Astrocyte of the cerebellum (primary cell): ENCODE measurements around the gene CAPRIN1.

ENCODE experiments used
- DNase-seq: peaks from one replicate; pipeline ENCODE4 v3.0.0-alpha.2; 2011; ENCODE audit warnings: low read depth
- H3K4me3 ChIP-seq: 2 replicates; pipeline ENCODE4 v1.5.1; 2011; ENCODE audit warnings: mild to moderate bottlenecking, low read depth, low read length, moderate library complexity
- CTCF ChIP-seq: IDR thresholded peaks from 2 replicates; pipeline ENCODE4 v1.5.1; 2012; ENCODE audit warnings: low read length, low read depth, moderate library complexity, mild to moderate bottlenecking; ENCODE audit errors: missing control alignments
- in situ Hi-C: cut with HindIII; loops from 2 replicates; pipeline ENCODE4 v1.10.0; 2017; ENCODE audit warnings: low sequenced_read_pairs

The CAPRIN1 gene

GRCh38 chr11:34051349-34052035, at the start of gene CAPRIN1:
Gene CAPRIN1 (plus strand): TSS chr11:34051731. CDS start chr11:34052421, 690 bp downstream.
- H3K4me3 ChIP-seq, result peak within 1 kb of the TSS; percentile 98
- peak; percentile 63 for DNase-seq
- in situ Hi-C loops, result no loop called here
- no peak for TF ChIP-seq CTCF

- DNase-seq, result no peak
- H3K4me3 ChIP-seq, result no peak overlapping the region
- in situ Hi-C loops, result no loop called here
- TF ChIP-seq CTCF, result no peak
Observed at GRCh38 chr11:34002420-34002819, 49.1 kb upstream of the CAPRIN1 start.

GRCh38 chr11:34004236-34004635, 47.3 kb upstream of the CAPRIN1 start:
- no peak for DNase-seq
- H3K4me3 ChIP-seq, result no peak overlapping the region
- in situ Hi-C loops, result no loop called here
- TF ChIP-seq CTCF, result no peak

- in situ Hi-C loops, result no loop called here
- no peak for DNase-seq
- TF ChIP-seq CTCF, result no peak
- H3K4me3 ChIP-seq, result no peak overlapping the region
Observed at GRCh38 chr11:34006876-34007275, 44.7 kb upstream of the CAPRIN1 start.

GRCh38 chr11:34012734-34013133, 38.8 kb upstream of the CAPRIN1 start:
- in situ Hi-C loops, result no loop called here
- no peak overlapping the region for H3K4me3 ChIP-seq
- DNase-seq, result no peak
- no peak for TF ChIP-seq CTCF

- no peak overlapping the region for H3K4me3 ChIP-seq
- in situ Hi-C loops, result no loop called here
- TF ChIP-seq CTCF, result no peak
- no peak for DNase-seq
Observed at GRCh38 chr11:34013898-34014571, 37.5 kb upstream of the CAPRIN1 start.
